ENCODE results near the gene EEIG1. TPM values are rescaled to one million over a fixed set of nuclear protein-coding genes. Genes with fewer than 3 reads are reported as not detected.

EEIG1 gene
- polyA plus RNA-seq, 1 donor: 55.2 TPM

DNA sequence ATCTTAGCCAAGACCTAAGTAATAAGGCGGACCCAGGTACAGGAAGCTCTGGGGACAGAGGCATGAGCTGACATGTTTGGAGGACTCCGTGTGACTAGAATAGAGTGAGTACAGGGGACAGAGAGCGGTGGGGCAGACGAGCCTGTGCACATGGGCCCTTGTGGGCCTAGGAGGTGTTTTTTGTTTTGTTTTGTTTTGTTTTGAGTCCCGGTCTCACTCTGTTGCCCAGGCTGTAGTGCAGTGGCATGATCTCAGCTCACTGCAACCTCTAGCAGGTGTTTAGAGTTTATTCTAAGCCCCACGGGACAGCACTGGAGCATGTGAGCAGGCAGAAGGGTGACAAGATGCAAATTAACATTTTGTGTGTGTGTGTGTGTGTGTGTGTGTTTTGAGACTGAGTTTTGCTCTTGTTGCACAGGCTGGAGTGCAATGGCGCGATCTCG lies 3.1 kb upstream of the EEIG1 start:
- H3K9me3 ChIP-seq (ENCODE audit: control insufficient read depth, low read depth, low read length): no peaks in the 10 kb centered on the region
- no peaks in the 10 kb centered on the region for H3K27me3 ChIP-seq (ENCODE audit: control insufficient read depth, insufficient read depth, low read length)
- DNase-seq: no peak
- no peaks in the 10 kb centered on the region for H3K36me3 ChIP-seq (ENCODE audit: control insufficient read depth, insufficient read depth, low read length)
- WGBS (ENCODE audit: insufficient coverage, low lambda C conversion rate): no CpG with 5 or more reads among the region's 9 CpGs
- H3K27ac ChIP-seq (ENCODE audit: low read length): no peak overlapping the region
- H3K4me3 ChIP-seq (ENCODE audit: low read length): no peak overlapping the region
- H3K4me1 ChIP-seq (ENCODE audit: control insufficient read depth, insufficient read depth, low read length): peaks cover 21% of the 10 kb centered on the region

DNA sequence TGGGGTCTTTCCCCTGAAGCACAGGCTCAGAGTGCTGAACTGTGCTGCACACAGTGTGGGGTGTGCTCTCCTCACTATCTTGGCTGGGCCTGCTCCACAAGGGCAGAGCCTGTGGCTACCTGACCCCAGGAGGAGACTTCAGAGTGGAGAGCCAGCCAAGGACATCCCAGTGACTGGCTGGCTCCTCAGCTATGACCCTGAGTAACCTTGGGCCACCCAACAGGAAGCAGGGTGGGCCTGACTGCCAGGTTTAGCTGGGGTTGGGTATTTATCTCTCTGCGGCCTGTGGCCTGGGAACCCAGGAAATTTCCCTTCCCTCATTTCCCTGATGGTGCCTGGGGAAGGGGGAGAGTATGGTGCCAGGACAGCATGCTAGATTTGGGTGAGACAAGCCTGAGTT lies 2.1 kb upstream of the EEIG1 start:
- no peaks in the 10 kb centered on the region for H3K9me3 ChIP-seq (ENCODE audit: control insufficient read depth, low read depth, low read length)
- H3K27ac ChIP-seq (ENCODE audit: low read length): no peak overlapping the region
- no peaks in the 10 kb centered on the region for H3K27me3 ChIP-seq (ENCODE audit: control insufficient read depth, insufficient read depth, low read length)
- H3K4me3 ChIP-seq (ENCODE audit: low read length): no peak overlapping the region
- H3K4me1 ChIP-seq (ENCODE audit: control insufficient read depth, insufficient read depth, low read length): peaks cover 21% of the 10 kb centered on the region
- WGBS (ENCODE audit: insufficient coverage, low lambda C conversion rate): no CpG with 5 or more reads among the region's 1 CpG
- no peak for DNase-seq
- H3K36me3 ChIP-seq (ENCODE audit: control insufficient read depth, insufficient read depth, low read length): no peaks in the 10 kb centered on the region

- H3K4me1 ChIP-seq (ENCODE audit: control insufficient read depth, insufficient read depth, low read length): peaks cover 33% of the 10 kb centered on the region
These were observed 851 bp upstream of the EEIG1 start for GRCh38 chr9:127981559-127982121.

GRCh38 chr9:127980060-127980705 lies 606 bp downstream of the EEIG1 start:
- WGBS (ENCODE audit: insufficient coverage, low lambda C conversion rate): no CpG with 5 or more reads among the region's 61 CpGs
- Histone ChIP-seq H3K4me3 (ENCODE audit: low read length) (peak overlapping the region; percentile 97), H3K27me3 (ENCODE audit: control insufficient read depth, insufficient read depth, low read length) (no peaks in the 10 kb centered on the region), H3K4me1 (ENCODE audit: control insufficient read depth, insufficient read depth, low read length) (peaks cover 46% of the 10 kb centered on the region), H3K9me3 (ENCODE audit: control insufficient read depth, low read depth, low read length) (no peaks in the 10 kb centered on the region), H3K27ac (ENCODE audit: low read length) (peak overlapping the region; percentile 95), H3K36me3 (ENCODE audit: control insufficient read depth, insufficient read depth, low read length) (peaks cover 5% of the 10 kb centered on the region)
- DNase-seq: no peak

More at GRCh38 chr9:127981559-127982121, 851 bp upstream of the EEIG1 start:
- Histone ChIP-seq H3K27ac (ENCODE audit: low read length) (peak overlapping the region; percentile 99), H3K9me3 (ENCODE audit: control insufficient read depth, low read depth, low read length) (no peaks in the 10 kb centered on the region), H3K27me3 (ENCODE audit: control insufficient read depth, insufficient read depth, low read length) (no peaks in the 10 kb centered on the region), H3K36me3 (ENCODE audit: control insufficient read depth, insufficient read depth, low read length) (no peaks in the 10 kb centered on the region), H3K4me3 (ENCODE audit: low read length) (peak overlapping the region; percentile 64)
- DNase-seq: no peak
- no CpG with 5 or more reads among the region's 11 CpGs for WGBS (ENCODE audit: insufficient coverage, low lambda C conversion rate)

GRCh38 chr9:127979333-127980059 lies 1.3 kb downstream of the EEIG1 start:
- WGBS (ENCODE audit: insufficient coverage, low lambda C conversion rate): no CpG with 5 or more reads among the region's 24 CpGs
- H3K4me1 ChIP-seq (ENCODE audit: control insufficient read depth, insufficient read depth, low read length): peaks cover 49% of the 10 kb centered on the region
- DNase-seq: peak in 1 of 2 donors; percentile 81

GRCh38 chr9:127979015-127979332 lies 1.8 kb downstream of the EEIG1 start:
- H3K4me1 ChIP-seq (ENCODE audit: control insufficient read depth, insufficient read depth, low read length): peaks cover 54% of the 10 kb centered on the region
- peak overlapping the region; percentile 95 for H3K27ac ChIP-seq (ENCODE audit: low read length)
- no peaks in the 10 kb centered on the region for H3K9me3 ChIP-seq (ENCODE audit: control insufficient read depth, low read depth, low read length)
- peak overlapping the region; percentile 97 for H3K4me3 ChIP-seq (ENCODE audit: low read length)
- WGBS (ENCODE audit: insufficient coverage, low lambda C conversion rate): no CpG with 5 or more reads among the region's 5 CpGs
- peaks cover 5% of the 10 kb centered on the region for H3K36me3 ChIP-seq (ENCODE audit: control insufficient read depth, insufficient read depth, low read length)
- no peak for DNase-seq
- H3K27me3 ChIP-seq (ENCODE audit: control insufficient read depth, insufficient read depth, low read length): no peaks in the 10 kb centered on the region

More at GRCh38 chr9:127979333-127980059, 1.3 kb downstream of the EEIG1 start:
- H3K9me3 ChIP-seq (ENCODE audit: control insufficient read depth, low read depth, low read length): no peaks in the 10 kb centered on the region
- no peaks in the 10 kb centered on the region for H3K27me3 ChIP-seq (ENCODE audit: control insufficient read depth, insufficient read depth, low read length)
- H3K4me3 ChIP-seq (ENCODE audit: low read length): peak overlapping the region; percentile 97
- H3K27ac ChIP-seq (ENCODE audit: low read length): peak overlapping the region; percentile 95
- peaks cover 5% of the 10 kb centered on the region for H3K36me3 ChIP-seq (ENCODE audit: control insufficient read depth, insufficient read depth, low read length)

DNA sequence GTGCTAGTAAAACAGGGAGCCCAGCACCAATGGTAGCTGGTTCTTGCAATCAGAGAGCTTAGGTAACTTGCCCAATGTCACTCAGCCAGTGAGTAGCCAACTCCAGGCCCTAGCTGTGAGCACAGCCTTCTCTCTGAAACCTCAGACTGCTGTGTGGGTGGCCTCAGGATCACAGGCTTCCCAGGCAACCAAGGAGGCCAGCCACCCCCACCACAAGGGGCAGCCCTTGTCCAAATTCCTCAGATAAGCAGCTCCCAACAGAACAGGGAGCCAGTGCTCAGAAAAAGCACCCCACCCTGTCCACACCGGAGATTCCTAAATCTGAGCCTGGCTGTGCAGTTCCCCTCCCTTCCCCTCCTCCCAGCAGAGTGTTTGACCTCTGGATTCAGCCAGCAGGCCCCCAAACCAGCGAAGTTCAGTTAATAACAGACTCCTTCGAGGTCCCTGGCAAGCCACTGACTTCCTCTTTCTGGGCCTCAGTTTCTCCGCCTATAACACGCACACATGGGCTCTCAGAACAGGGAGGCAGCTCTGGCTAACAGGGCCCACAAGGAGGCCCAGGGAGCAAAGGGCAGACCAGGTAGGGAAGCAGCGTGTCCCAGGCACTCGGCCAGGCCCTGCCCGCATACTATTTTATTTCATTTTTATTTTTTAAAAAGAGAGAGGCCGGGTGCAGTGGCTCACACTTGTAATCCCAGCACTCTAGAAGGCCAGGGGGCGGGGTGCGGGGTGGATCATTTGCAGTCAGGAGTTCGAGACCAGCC lies 2.7 kb downstream of the EEIG1 start:
- Histone ChIP-seq H3K4me1 (ENCODE audit: control insufficient read depth, insufficient read depth, low read length) (peaks cover 62% of the 10 kb centered on the region), H3K27ac (ENCODE audit: low read length) (peak overlapping the region; percentile 95), H3K9me3 (ENCODE audit: control insufficient read depth, low read depth, low read length) (no peaks in the 10 kb centered on the region), H3K4me3 (ENCODE audit: low read length) (peak overlapping the region; percentile 97), H3K36me3 (ENCODE audit: control insufficient read depth, insufficient read depth, low read length) (peaks cover 7% of the 10 kb centered on the region), H3K27me3 (ENCODE audit: control insufficient read depth, insufficient read depth, low read length) (no peaks in the 10 kb centered on the region)
- peak in 1 of 2 donors; percentile 64 for DNase-seq
- WGBS (ENCODE audit: insufficient coverage, low lambda C conversion rate): no CpG with 5 or more reads among the region's 12 CpGs

GRCh38 chr9:127977009-127977883 lies 3.5 kb downstream of the EEIG1 start:
- peak overlapping the region; percentile 95 for H3K27ac ChIP-seq (ENCODE audit: low read length)
- no CpG with 5 or more reads among the region's 7 CpGs for WGBS (ENCODE audit: insufficient coverage, low lambda C conversion rate)
- DNase-seq: no peak
- H3K9me3 ChIP-seq (ENCODE audit: control insufficient read depth, low read depth, low read length): no peaks in the 10 kb centered on the region
- peak overlapping the region; percentile 97 for H3K4me3 ChIP-seq (ENCODE audit: low read length)
- H3K4me1 ChIP-seq (ENCODE audit: control insufficient read depth, insufficient read depth, low read length): peaks cover 70% of the 10 kb centered on the region
- no peaks in the 10 kb centered on the region for H3K27me3 ChIP-seq (ENCODE audit: control insufficient read depth, insufficient read depth, low read length)
- H3K36me3 ChIP-seq (ENCODE audit: control insufficient read depth, insufficient read depth, low read length): peaks cover 7% of the 10 kb centered on the region

GRCh38 chr9:127976498-127976897 lies 4.3 kb downstream of the EEIG1 start:
- peaks cover 7% of the 10 kb centered on the region for H3K36me3 ChIP-seq (ENCODE audit: control insufficient read depth, insufficient read depth, low read length)
- no peaks in the 10 kb centered on the region for H3K9me3 ChIP-seq (ENCODE audit: control insufficient read depth, low read depth, low read length)
- no peak overlapping the region for H3K4me3 ChIP-seq (ENCODE audit: low read length)
- H3K27ac ChIP-seq (ENCODE audit: low read length): peak overlapping the region; percentile 95
- WGBS (ENCODE audit: insufficient coverage, low lambda C conversion rate): no CpG with 5 or more reads among the region's 6 CpGs
- peaks cover 72% of the 10 kb centered on the region for H3K4me1 ChIP-seq (ENCODE audit: control insufficient read depth, insufficient read depth, low read length)
- DNase-seq: peak in 1 of 2 donors; percentile 80
- no peaks in the 10 kb centered on the region for H3K27me3 ChIP-seq (ENCODE audit: control insufficient read depth, insufficient read depth, low read length)
